ENCODE data around the gene DNAH2.

The DNAH2 gene, protein sequence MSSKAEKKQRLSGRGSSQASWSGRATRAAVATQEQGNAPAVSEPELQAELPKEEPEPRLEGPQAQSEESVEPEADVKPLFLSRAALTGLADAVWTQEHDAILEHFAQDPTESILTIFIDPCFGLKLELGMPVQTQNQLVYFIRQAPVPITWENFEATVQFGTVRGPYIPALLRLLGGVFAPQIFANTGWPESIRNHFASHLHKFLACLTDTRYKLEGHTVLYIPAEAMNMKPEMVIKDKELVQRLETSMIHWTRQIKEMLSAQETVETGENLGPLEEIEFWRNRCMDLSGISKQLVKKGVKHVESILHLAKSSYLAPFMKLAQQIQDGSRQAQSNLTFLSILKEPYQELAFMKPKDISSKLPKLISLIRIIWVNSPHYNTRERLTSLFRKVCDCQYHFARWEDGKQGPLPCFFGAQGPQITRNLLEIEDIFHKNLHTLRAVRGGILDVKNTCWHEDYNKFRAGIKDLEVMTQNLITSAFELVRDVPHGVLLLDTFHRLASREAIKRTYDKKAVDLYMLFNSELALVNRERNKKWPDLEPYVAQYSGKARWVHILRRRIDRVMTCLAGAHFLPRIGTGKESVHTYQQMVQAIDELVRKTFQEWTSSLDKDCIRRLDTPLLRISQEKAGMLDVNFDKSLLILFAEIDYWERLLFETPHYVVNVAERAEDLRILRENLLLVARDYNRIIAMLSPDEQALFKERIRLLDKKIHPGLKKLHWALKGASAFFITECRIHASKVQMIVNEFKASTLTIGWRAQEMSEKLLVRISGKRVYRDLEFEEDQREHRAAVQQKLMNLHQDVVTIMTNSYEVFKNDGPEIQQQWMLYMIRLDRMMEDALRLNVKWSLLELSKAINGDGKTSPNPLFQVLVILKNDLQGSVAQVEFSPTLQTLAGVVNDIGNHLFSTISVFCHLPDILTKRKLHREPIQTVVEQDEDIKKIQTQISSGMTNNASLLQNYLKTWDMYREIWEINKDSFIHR (N-terminal part only)

DNA sequence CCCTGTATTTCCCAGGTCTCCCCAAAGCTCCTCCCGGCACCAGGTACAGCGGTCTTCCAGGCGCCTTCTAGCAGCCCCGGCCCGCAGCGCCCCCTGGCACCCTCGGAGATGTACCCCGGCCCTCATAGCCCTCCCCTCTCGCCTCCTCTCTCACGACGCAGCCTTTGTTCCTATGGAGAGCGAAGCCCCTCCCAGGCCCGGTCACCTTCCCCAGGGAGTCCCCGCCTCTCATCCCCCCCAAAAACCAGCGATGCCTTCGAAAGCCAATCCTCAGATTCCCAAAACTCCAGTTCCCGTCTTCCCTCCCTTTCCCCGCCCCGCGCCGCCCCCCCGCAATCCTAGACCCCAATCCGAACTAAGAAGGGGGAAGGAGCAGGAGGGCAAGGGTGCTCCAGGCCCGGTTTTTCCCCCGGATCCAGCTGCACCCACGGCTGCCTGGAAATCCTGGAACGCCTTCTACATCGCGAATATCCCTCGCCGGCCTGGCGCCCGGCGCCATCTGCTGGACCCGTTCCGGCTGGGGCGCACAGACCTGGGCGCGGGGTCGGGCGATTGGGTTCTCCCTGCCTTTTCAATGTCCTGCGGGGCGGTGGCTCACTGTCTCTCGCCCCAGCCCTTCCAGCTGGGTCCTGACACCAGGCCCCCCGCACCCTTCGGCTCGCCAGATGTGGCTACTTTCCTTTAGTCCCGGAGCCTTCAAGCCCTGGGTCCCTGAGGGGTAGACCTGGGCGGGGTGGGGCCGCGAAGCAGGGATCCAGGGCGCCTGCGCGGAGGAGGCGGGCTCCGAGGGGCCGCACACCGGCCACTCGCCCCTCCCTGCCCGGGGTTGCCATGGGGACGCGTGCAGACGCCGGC is at the start of gene DNAH2:
Gene DNAH2 (plus strand): TSS at position 844 of the 855 bp plus-strand sequence. CDS start 1,991 bp downstream, outside the sequence.
- peak; percentile 53 to 70 for DNase-seq
- H3K27me3 Mint-ChIP-seq: peaks cover 98% of the 10 kb centered on the region
- peaks cover 41% of the 10 kb centered on the region for H3K4me1 Mint-ChIP-seq
- peak within 1 kb of the TSS; percentile 87 to 91 for H3K4me3 Mint-ChIP-seq
- ATAC-seq: peak; percentile 83
- peak within 1 kb of the TSS in 1 of 2 donors; percentile 61 for H3K27ac Mint-ChIP-seq
- no peaks in the 10 kb centered on the region for H3K9me3 Mint-ChIP-seq

DNA sequence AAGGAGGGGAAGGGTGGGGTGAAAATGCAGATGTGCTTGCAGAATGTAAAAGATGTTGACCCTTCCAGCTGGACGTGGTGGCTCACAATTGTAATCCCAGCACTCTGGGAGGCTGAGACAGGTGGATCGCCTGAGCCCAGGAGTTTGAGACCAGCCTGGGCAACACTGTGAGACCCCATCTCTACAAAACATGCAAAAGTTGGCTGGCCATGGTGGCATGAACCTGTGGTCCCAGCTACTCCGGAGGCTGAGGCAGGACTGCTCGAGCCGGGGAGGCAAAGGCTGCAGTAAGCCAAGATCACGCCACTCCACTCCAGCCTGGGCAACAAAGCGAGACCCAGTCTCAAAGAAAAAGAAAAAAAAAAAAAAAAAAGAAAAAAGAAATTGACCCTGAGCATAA is 49.1 kb upstream of the DNAH2 start:
- peaks cover 3% of the 10 kb centered on the region in 2 donors for H3K9me3 Mint-ChIP-seq
- H3K4me1 Mint-ChIP-seq: no peaks in the 10 kb centered on the region
- H3K4me3 Mint-ChIP-seq: no peak overlapping the region
- ATAC-seq (no peak), DNase-seq (no peak)
- H3K27me3 Mint-ChIP-seq: no peaks in the 10 kb centered on the region
- H3K27ac Mint-ChIP-seq: no peak overlapping the region

DNA sequence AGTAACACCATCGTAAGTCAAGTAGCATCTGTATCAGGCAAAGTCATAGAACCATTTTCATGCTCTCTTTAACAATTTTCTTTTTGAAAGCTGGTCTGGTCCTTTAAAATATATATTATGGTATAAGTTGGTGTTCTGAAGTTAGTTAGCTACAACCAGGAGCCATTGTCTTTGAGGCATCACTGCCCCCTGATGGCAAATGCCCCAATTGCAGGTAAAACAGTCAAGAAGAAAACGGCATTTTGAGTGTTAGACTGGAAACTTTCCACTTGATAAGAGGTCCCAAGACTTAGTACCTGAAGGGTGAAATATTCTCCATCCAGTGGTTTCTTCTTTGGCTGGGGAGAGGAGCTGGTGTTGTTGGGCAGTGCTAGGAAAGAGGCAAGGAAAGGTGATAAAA is 44.3 kb upstream of the DNAH2 start:
- peak; percentile 28 to 42 for DNase-seq
- no peak for ATAC-seq
- no peaks in the 10 kb centered on the region for H3K27me3 Mint-ChIP-seq
- H3K4me1 Mint-ChIP-seq: no peaks in the 10 kb centered on the region
- H3K9me3 Mint-ChIP-seq: peaks cover 9 to 18% of the 10 kb centered on the region in 2 donors
- H3K4me3 Mint-ChIP-seq: no peak overlapping the region
- no peak overlapping the region for H3K27ac Mint-ChIP-seq

DNA sequence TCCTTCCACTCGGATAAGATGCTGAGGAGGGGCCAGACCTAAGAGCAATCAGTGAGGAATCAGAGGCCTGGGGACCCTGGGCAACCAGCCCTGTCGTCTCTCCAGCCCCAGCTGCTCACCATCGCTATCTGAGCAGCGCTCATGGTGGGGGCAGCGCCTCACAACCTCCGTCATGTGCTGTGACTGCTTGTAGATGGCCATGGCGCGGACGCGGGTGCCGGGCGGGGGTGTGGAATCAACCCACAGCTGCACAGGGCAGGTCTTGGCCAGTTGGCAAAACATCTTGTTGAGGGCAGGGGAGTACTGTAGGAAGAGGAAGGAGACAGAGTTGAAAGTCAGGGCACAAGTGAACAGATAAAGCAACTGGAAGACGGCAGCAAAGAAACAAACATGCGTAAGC is 42.6 kb upstream of the DNAH2 start:
- Mint-ChIP-seq H3K4me1 (peaks cover 5% of the 10 kb centered on the region), H3K27ac (no peak overlapping the region), H3K27me3 (no peaks in the 10 kb centered on the region), H3K9me3 (peaks cover 9 to 18% of the 10 kb centered on the region in 2 donors), H3K4me3 (no peak overlapping the region)
- DNase-seq (no peak), ATAC-seq (no peak)

DNA sequence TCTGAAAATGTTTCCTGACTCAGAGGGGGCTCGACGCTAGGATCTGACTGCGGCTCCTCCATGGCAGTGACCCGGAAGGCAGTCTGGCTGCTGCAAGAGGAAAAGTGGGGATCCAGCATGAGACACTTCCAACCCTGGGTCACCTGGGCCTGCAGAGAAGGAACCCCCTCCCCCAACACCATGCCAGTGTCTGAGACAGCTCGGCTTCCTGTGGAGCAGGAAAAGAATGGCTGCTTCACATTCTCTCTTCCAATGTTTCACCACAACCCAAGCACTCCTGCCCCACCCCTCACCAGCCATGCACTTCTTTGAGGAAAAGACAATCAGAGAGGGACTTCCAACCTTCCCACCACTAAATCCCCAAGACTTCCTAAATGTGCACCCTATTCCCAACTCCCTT is 41.0 kb upstream of the DNAH2 start:
- Mint-ChIP-seq H3K27me3 (no peaks in the 10 kb centered on the region), H3K9me3 (peaks cover 9 to 18% of the 10 kb centered on the region in 2 donors), H3K4me3 (no peak overlapping the region), H3K27ac (peak overlapping the region in 1 of 2 donors; percentile 79), H3K4me1 (peaks cover 6% of the 10 kb centered on the region)
- no peak for ATAC-seq
- DNase-seq: no peak

DNA sequence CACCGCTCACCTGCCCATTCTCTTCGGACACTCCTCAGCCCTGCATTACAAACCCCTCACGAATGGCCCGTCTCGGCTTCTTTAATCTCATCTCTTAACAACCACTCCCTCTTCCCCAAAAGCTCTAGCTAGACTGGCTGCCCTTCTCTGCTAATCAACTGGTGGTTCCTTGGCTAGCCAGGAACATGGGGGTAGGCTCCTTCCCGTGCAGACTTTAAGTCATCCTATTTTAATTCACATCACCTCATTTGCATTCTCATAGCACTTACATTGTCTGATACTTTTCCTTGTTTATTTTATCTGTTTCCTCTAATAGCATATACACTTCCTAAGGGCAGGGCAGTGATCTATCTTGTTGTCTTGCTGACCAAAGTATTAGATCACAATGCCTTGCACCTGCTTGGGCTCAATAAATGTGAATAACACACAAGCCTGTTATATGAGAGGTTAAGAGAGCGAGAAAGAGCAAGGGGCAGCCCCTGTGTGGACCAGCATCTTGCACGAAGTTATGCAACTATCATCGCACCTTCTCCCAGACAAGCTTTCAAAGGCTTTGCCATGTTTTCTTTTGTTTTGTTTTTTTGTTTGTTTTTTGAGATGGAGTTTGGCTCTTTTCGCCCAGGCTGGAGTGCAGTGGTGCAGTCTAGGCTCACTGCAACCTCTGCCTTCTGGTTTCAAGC is 40.0 kb upstream of the DNAH2 start:
- Mint-ChIP-seq H3K27ac (no peak overlapping the region), H3K9me3 (peaks cover 9 to 18% of the 10 kb centered on the region in 2 donors), H3K4me3 (no peak overlapping the region), H3K4me1 (peaks cover 6% of the 10 kb centered on the region), H3K27me3 (no peaks in the 10 kb centered on the region)
- no peak for DNase-seq
- ATAC-seq: no peak

DNA sequence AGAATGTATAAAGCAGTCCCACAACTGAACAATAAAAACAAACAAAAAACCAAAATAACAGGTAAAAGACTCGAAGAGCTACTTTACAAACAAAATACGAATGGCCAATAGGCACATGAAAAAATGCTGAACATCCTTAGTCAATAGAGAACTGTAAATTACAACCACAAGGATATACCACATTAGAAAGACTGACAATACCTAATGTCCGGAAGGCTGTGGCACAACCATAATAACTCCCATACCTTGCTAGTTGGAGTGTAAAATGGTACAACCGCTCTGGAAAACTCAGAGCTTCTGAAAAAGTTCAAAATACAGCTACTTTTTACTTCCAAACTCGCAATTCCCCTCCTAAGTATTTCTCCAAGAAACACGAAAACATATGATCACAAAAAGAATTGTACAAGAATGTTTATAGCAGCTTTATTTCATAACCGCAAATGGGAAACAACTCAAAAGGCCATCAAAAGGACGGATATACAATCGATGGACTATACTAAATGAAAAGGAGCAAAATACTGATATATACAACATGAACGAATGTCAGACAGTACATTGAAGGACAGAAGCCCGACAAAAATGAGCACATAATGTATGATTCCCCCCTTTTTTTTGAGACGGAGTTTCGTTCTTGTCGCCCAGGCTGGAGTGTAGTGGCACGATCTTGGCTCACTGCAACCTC is 32.6 kb upstream of the DNAH2 start:
- no peaks in the 10 kb centered on the region for H3K27me3 Mint-ChIP-seq
- H3K4me1 Mint-ChIP-seq: peaks cover 40% of the 10 kb centered on the region
- no peak for ATAC-seq
- H3K9me3 Mint-ChIP-seq: no peaks in the 10 kb centered on the region
- DNase-seq: no peak
- H3K27ac Mint-ChIP-seq: peak overlapping the region; percentile 99 to 100
- H3K4me3 Mint-ChIP-seq: peak overlapping the region; percentile 94 to 96

DNA sequence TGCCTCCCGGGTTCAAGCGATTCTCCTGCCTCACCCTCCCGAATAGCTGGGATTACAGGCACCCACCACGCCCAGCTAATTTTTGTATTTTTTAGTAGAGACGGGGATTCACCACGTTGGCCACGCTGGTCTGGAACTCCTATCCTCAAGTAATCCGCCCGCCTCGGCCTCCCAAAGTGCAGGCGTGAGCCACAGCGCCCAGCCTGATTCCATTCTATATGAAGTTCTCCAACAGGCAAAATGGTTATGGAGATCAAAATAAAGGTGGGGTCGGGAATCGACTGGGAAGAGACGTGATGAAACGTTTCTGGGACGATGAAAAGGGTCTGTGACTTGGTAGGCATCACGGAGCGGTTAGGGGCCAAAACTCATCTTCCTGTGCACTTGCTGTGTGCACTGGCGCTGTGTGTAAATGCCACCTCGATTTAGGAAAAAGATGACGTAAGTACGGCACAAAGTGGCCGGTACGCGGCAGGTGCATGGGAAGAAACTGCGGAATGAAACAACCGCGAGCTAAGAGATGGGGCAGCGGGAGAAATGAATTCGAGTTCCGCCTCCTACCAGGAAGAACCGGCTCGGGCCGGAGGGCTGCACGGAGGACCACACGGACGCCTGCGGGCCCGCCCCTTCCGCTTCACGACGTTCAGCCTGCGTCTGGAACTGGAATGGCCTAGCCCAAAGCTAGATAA is 31.9 kb upstream of the DNAH2 start:
- DNase-seq: peak; percentile 84 to 90
- H3K9me3 Mint-ChIP-seq: no peaks in the 10 kb centered on the region
- peak; percentile 72 for ATAC-seq
- H3K4me1 Mint-ChIP-seq: peaks cover 45% of the 10 kb centered on the region
- H3K4me3 Mint-ChIP-seq: peak overlapping the region; percentile 94 to 96
- H3K27ac Mint-ChIP-seq: peak overlapping the region; percentile 99 to 100
- H3K27me3 Mint-ChIP-seq: no peaks in the 10 kb centered on the region

DNA sequence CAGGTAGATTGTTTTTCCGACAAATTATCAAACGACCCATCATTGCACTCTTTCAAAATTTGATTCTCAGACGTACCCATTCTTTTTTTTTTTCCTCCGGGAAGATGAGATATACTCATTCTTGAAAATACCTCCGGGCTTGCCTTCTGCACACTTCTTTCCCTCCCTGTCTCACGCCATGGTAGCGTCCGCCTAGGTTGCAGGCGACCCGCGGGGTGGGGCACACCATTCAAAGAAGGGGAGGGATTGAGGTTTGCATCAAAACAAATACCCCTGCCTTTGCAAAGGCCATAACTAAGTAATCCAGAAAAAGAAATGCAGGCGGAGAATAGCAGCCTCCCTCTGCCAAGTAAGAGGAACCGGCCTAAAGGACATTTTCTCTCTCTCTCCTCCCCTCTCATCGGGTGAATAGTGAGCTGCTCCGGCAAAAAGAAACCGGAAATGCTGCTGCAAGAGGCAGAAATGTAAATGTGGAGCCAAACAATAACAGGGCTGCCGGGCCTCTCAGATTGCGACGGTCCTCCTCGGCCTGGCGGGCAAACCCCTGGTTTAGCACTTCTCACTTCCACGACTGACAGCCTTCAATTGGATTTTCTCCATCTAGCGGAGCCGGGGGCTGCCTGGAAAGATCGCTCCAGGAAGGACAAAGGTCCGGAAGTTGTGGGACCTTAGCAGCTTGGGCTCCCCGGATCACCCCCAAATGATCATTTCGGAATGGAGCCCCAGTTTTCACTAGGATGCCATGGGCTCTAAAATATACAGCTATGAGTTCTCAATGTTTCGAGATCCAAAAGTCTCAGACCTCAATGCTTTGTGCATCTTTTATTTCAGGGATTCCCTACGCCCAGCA is 31.1 kb upstream of the DNAH2 start:
- DNase-seq (peak; percentile 86 to 88), ATAC-seq (peak; percentile 57)
- Mint-ChIP-seq H3K9me3 (no peaks in the 10 kb centered on the region), H3K27me3 (no peaks in the 10 kb centered on the region), H3K27ac (peak overlapping the region; percentile 99 to 100), H3K4me3 (peak overlapping the region; percentile 94 to 96), H3K4me1 (peaks cover 45% of the 10 kb centered on the region)

DNA sequence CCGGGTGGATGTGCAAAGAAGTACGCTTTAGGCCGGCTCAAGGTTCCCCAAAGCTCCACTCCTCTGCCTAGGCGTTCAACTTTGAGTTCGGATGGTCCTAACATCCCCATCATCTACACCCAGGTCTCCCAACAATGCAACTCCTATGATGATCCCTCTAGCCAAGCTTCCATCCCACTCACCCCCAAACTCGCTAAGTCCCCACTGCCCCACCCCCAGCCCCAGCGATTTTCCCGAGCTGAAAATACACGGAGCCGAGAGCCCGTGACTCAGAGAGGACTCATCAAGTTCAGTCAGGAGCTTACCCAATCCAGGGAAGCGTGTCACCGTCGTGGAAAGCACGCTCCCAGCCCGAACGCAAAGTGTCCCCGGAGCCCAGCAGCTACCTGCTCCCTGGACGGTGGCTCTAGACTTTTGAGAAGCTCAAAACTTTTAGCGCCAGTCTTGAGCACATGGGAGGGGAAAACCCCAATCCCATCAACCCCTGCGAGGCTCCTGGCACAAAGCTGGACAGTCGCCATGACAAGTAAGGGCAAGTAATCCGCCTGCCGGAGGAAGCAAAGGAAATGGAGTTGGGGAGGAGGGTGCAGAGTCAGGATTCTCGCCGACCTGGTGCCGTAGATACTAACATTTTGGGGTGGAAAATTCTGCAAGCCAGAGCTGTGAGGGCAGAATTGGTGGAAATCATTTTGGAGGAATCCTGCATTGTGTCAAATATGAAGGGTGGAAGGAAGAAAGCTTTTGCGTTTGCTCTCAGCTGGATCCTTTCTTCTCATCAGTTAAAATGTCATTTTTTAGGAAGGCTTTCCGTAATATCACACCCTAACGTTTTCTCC is 30.3 kb upstream of the DNAH2 start, which contains the start of gene TP53:
Gene TP53 (minus strand): TSS at position 419 of the 836 bp plus-strand sequence. CDS start 10,896 bp downstream, outside the sequence.
- peak; percentile 54 for ATAC-seq
- peaks cover 45% of the 10 kb centered on the region for H3K4me1 Mint-ChIP-seq
- no peaks in the 10 kb centered on the region for H3K9me3 Mint-ChIP-seq
- DNase-seq: peak; percentile 88 to 94
- peak within 1 kb of the TSS; percentile 94 to 96 for H3K4me3 Mint-ChIP-seq
- peak within 1 kb of the TSS; percentile 99 to 100 for H3K27ac Mint-ChIP-seq
- H3K27me3 Mint-ChIP-seq: no peaks in the 10 kb centered on the region

DNA sequence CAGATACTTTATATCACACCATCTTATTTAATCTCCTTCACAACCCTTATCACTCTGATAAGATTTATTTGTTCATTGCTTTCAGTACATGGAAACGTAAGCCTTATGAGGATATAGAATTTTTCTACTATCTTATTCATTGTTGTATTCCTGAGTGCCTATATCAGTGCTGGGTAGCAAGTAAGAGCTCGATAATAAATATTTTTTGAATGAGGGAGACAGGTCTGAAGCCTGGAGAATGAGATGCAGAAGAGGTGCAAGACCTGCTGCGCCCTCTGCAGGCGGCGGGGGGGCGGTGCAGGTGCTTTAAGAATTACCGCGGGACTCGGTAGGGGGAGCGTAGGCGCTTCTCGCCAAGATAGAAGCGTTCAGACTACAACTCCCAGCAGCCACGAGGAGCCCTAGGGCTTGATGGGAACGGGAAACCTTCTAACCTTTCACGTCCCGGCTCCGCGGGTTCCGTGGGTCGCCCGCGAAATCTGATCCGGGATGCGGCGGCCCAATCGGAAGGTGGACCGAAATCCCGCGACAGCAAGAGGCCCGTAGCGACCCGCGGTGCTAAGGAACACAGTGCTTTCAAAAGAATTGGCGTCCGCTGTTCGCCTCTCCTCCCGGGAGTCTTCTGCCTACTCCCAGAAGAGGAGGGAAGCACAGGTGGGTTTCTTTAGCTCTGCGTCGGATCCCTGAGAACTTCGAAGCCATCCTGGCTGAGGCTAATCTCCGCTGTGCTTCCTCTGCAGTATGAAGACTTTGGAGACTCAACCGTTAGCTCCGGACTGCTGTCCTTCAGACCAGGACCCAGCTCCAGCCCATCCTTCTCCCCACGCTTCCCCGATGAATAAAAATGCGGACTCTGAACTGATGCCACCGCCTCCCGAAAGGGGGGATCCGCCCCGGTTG is 29.4 kb upstream of the DNAH2 start, which contains the start of gene WRAP53:
Gene WRAP53 (plus strand): TSS at position 570 of the 900 bp plus-strand sequence. CDS start 172 bp downstream, at position 742.
- Mint-ChIP-seq H3K27me3 (no peaks in the 10 kb centered on the region), H3K27ac (peak within 1 kb of the TSS; percentile 99 to 100), H3K4me3 (peak within 1 kb of the TSS; percentile 94 to 96), H3K9me3 (no peaks in the 10 kb centered on the region), H3K4me1 (peaks cover 49% of the 10 kb centered on the region)
- DNase-seq (peak; percentile 97), ATAC-seq (peak; percentile 89)

Data from stimulated activated naive CD8-positive, alpha-beta T cell treated with anti-CD3 and anti-CD28 coated beads, Interleukin-15, amount 100 ng/mL, for 72 hours (primary cell).